HG03097 (cell line): Measurements from ENCODE around the gene TSSK2.
"Not testable (repeated sequence)": the region's sequence is repeated elsewhere in the genome, so short reads cannot be mapped to it uniquely, and the experiment has no call there.

Experiments used
- ATAC-seq: cut with Tn5 transposase; IDR thresholded peaks from one replicate; pipeline ENCODE4 v1.9.1; 2021; ENCODE audit not compliant: unreplicated experiment, low FRiP score

Gene TSSK2

GRCh38 chr22:19130959-19131684 lies at the start of gene TSSK2:
TSSK2 (plus strand) TSS chr22:19131308; CDS start chr22:19131400, 92 bp downstream.
- no peak for ATAC-seq

GRCh38 chr22:19081351-19081750 lies 49.8 kb upstream of the TSSK2 start:
- ATAC-seq = no peak

- no peak for ATAC-seq
These were observed 49.0 kb upstream of the TSSK2 start for GRCh38 chr22:19082101-19082500.

GRCh38 chr22:19082793-19083192 lies 48.3 kb upstream of the TSSK2 start:
- ATAC-seq = no peak

GRCh38 chr22:19084126-19084525 lies 47.0 kb upstream of the TSSK2 start:
- ATAC-seq = not testable (repeated sequence)

- not testable (repeated sequence) for ATAC-seq
These were observed 46.5 kb upstream of the TSSK2 start for GRCh38 chr22:19084586-19084985.

GRCh38 chr22:19085233-19085718 lies 45.8 kb upstream of the TSSK2 start:
- no peak for ATAC-seq

GRCh38 chr22:19086417-19086816 lies 44.7 kb upstream of the TSSK2 start:
- no peak for ATAC-seq

- ATAC-seq = no peak
These were observed 44.2 kb upstream of the TSSK2 start for GRCh38 chr22:19086896-19087295.

- ATAC-seq = no peak
These were observed 42.1 kb upstream of the TSSK2 start for GRCh38 chr22:19088866-19089595.

GRCh38 chr22:19090183-19090582 lies 40.9 kb upstream of the TSSK2 start:
- ATAC-seq = no peak

GRCh38 chr22:19090586-19091127 lies 40.5 kb upstream of the TSSK2 start:
- no peak for ATAC-seq

- no peak for ATAC-seq
These were observed 38.4 kb upstream of the TSSK2 start for GRCh38 chr22:19092725-19093124.

- ATAC-seq = no peak
These were observed 36.6 kb upstream of the TSSK2 start for GRCh38 chr22:19094393-19094997.

- ATAC-seq = no peak
These were observed 34.6 kb upstream of the TSSK2 start for GRCh38 chr22:19096555-19096954.

- no peak for ATAC-seq
These were observed 33.6 kb upstream of the TSSK2 start for GRCh38 chr22:19097518-19097917.

GRCh38 chr22:19098157-19098556 lies 33.0 kb upstream of the TSSK2 start:
- ATAC-seq = no peak

- no peak for ATAC-seq
These were observed 27.0 kb upstream of the TSSK2 start for GRCh38 chr22:19103880-19104821.

- no peak for ATAC-seq
These were observed 25.7 kb upstream of the TSSK2 start for GRCh38 chr22:19105456-19105855.
